GM10248 (cell line): ENCODE data around the gene ARHGAP15.

ENCODE experiments used
- CTCF ChIA-PET: fragments of 300-600 bp; sonication (Branson Sonifier 250); formaldehyde crosslinking; extraction: SDS; loops from one replicate; lab custom pipeline; 2021; ENCODE audit warnings: antibody characterized with exemption; lab: Yijun Ruan, JAX
- POLR2A ChIA-PET: fragments of 350-650 bp; sonication (Branson Sonifier 250); formaldehyde crosslinking; extraction: SDS; loops from one replicate; lab custom pipeline; 2020; ENCODE audit warnings: antibody characterized with exemption; lab: Yijun Ruan, JAX
- DNase-seq: peaks from one replicate; pipeline ENCODE4 v3.0.0; 2012; ENCODE audit errors: extremely low spot score
- CTCF ChIP-seq: IDR thresholded peaks from 2 replicates; pipeline ENCODE4 v1.5.1; 2012; ENCODE audit warnings: mild to moderate bottlenecking, low read depth; ENCODE audit errors: extremely low read depth, missing control alignments, control extremely low read depth

ARHGAP15 gene

GRCh38 chr2:143264851-143265250 lies 135.6 kb downstream of the ARHGAP15 start:
- no peak for DNase-seq
- POLR2A ChIA-PET = no interaction called here
- CTCF ChIA-PET = interaction anchor here (1.1 to 2.5 kb wide), 12 partner anchors 11 to 232 kb away, joined by 3 to 7 read pairs (median 4); no protein-coding TSS in a partner anchor
- no peak for TF ChIP-seq CTCF

GRCh38 chr2:143279672-143280071 lies 150.5 kb downstream of the ARHGAP15 start:
- POLR2A ChIA-PET = no interaction called here
- DNase-seq = no peak
- no peak for TF ChIP-seq CTCF
- CTCF ChIA-PET = interaction anchor here (1.0 to 3.0 kb wide), 7 partner anchors 14 to 245 kb away, joined by 3 to 10 read pairs (median 7); no protein-coding TSS in a partner anchor

- ChIA-PET CTCF (interaction anchor here (1.0 to 3.0 kb wide), 7 partner anchors 8 to 246 kb away, joined by 3 to 10 read pairs (median 7); no protein-coding TSS in a partner anchor), POLR2A (no interaction called here)
- no peak for DNase-seq
- TF ChIP-seq CTCF = no peak
These were observed 151.0 kb downstream of the ARHGAP15 start for GRCh38 chr2:143280097-143280757.

- POLR2A ChIA-PET = no interaction called here
- no peak for TF ChIP-seq CTCF
- no peak for DNase-seq
- CTCF ChIA-PET = no interaction called here
These were observed 153.5 kb downstream of the ARHGAP15 start for GRCh38 chr2:143282684-143283083.

- ChIA-PET POLR2A (no interaction called here), CTCF (interaction anchor here (0.7 to 2.0 kb wide), 15 partner anchors 9 to 251 kb away, joined by 3 to 11 read pairs (median 5); no protein-coding TSS in a partner anchor)
- DNase-seq = peak; percentile 5
- peak; percentile 56 for TF ChIP-seq CTCF
These were observed 155.0 kb downstream of the ARHGAP15 start for GRCh38 chr2:143284087-143284675.

GRCh38 chr2:143289025-143289424 lies 159.8 kb downstream of the ARHGAP15 start:
- POLR2A ChIA-PET = no interaction called here
- CTCF ChIA-PET = interaction anchor here (0.8 to 1.6 kb wide), 8 partner anchors 9 to 178 kb away, joined by 3 to 4 read pairs (median 3); no protein-coding TSS in a partner anchor

More at GRCh38 chr2:143289025-143289424, 159.8 kb downstream of the ARHGAP15 start:
- no peak for DNase-seq
- no peak for TF ChIP-seq CTCF
